ENCODE measurements around the gene RNF4. TPM values are rescaled to one million over a fixed set of nuclear protein-coding genes. Genes with fewer than 3 reads are reported as not detected.
"Not testable (repeated sequence)": the region's sequence is repeated elsewhere in the genome, so short reads cannot be mapped to it uniquely, and the experiment has no call there.

RNF4 gene
- total RNA-seq, 1 donor from 2014 or later = 93.7 TPM

DNA sequence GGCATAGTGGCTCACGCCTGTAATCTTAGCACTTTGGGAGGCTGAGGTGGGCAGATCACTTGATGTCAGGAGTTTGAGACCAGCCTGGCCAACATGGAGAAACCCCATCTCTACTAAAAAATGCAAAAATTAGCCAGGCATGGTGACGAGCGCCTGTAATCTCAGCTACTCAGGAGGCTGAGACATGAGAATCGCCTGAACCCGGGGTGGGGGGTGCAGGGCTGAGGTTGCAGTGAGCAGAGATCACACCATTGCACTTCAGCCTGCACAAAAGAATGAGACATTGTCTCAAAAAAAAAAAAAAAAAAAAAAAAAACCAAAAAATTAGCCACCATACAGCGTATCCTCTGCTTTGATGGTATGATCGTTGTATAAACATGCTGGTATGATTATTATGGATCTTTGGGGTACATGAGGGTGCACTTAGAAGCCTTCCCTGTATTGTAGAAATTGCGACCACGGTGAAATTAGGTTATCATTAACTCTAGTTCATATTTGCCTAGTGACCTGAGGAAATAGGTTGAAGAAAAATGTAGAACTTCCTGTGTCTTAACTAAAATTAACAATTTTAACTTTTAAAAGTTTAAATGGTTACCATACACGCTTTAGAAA lies 74.8 kb downstream of the RNF4 start:
- peaks cover 12% of the 10 kb centered on the region for H3K36me3 Mint-ChIP-seq (ENCODE audit: low read depth)
- intact Hi-C loops (cut with micrococcal nuclease); H3K27me3 Mint-ChIP-seq (ENCODE audit: insufficient read depth); H3K4me3 Mint-ChIP-seq; DNase-seq (ENCODE audit: low spot score); H3K27ac Mint-ChIP-seq; H3K9me3 Mint-ChIP-seq; H3K4me1 Mint-ChIP-seq (ENCODE audit: low read depth): not testable (repeated sequence)

DNA sequence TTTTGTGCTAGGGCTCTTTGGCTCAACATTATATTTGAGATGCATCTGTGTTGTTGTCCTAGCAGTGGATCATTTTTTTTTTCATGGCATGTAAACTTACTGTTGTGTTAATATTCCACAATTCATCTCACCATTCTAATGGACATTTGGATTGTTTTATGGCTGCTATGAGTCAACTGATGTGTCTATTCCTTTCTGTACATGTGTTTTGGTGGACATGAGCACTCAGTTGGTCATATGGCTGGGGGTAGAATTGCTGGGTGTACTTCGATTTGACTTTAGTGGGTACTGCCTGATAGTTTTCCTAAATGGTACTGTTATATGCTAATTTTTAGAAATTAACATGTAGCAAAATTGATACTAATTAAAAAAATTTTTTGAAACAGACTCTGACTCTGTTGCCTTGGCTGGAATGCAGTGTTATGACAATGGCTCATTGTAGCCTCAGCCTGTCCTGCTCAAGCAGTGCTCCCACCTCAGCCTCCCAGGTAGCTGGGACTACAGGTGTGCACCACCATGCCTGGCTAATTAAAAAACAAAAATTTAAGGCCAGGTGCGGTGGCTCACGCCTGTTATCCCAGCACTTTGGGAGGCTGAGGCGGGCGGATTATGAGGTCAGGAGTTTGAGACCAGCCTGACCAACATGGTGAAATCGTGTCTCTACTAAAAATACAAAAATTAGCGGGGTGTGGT lies 76.6 kb downstream of the RNF4 start:
- H3K36me3 Mint-ChIP-seq (ENCODE audit: low read depth) = peaks cover 10% of the 10 kb centered on the region
- no peak overlapping the region for H3K27ac Mint-ChIP-seq
- intact Hi-C loops (cut with micrococcal nuclease) = no loop called here
- no peak for DNase-seq (ENCODE audit: low spot score)
- H3K27me3 Mint-ChIP-seq (ENCODE audit: insufficient read depth) = no peaks in the 10 kb centered on the region
- H3K9me3 Mint-ChIP-seq = no peaks in the 10 kb centered on the region
- peaks cover 4% of the 10 kb centered on the region for H3K4me1 Mint-ChIP-seq (ENCODE audit: low read depth)
- no peak overlapping the region for H3K4me3 Mint-ChIP-seq

DNA sequence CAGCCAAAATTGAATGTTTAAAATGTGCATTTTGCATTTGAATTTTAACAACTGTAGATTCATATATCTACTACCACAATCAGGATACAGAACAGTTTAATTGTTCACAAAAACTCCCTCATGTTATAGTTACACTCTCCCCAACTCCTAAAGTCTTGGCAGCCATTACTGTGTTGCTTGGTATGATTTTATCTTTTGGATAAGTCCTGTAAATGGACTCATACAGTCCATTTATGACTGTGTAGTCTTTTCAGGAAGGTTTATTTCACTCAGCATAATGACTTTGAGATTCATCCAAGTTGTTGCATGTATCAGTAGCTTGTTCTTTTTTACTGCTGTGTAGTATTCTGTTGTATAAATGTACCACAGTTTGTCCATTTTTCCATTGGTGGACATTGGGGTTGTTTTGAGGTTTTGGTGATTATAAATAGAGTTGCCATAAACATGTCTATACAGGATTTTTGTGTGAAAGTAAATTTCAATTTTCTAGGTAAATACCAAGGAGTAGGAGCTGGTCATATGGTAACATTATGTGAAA lies 77.4 kb downstream of the RNF4 start:
- DNase-seq (ENCODE audit: low spot score) = no peak
- H3K4me1 Mint-ChIP-seq (ENCODE audit: low read depth) = peaks cover 8% of the 10 kb centered on the region
- intact Hi-C loops (cut with micrococcal nuclease) = no loop called here
- no peak overlapping the region for H3K4me3 Mint-ChIP-seq
- H3K27me3 Mint-ChIP-seq (ENCODE audit: insufficient read depth) = no peaks in the 10 kb centered on the region
- H3K9me3 Mint-ChIP-seq = no peaks in the 10 kb centered on the region
- peaks cover 11% of the 10 kb centered on the region for H3K36me3 Mint-ChIP-seq (ENCODE audit: low read depth)
- no peak overlapping the region for H3K27ac Mint-ChIP-seq

DNA sequence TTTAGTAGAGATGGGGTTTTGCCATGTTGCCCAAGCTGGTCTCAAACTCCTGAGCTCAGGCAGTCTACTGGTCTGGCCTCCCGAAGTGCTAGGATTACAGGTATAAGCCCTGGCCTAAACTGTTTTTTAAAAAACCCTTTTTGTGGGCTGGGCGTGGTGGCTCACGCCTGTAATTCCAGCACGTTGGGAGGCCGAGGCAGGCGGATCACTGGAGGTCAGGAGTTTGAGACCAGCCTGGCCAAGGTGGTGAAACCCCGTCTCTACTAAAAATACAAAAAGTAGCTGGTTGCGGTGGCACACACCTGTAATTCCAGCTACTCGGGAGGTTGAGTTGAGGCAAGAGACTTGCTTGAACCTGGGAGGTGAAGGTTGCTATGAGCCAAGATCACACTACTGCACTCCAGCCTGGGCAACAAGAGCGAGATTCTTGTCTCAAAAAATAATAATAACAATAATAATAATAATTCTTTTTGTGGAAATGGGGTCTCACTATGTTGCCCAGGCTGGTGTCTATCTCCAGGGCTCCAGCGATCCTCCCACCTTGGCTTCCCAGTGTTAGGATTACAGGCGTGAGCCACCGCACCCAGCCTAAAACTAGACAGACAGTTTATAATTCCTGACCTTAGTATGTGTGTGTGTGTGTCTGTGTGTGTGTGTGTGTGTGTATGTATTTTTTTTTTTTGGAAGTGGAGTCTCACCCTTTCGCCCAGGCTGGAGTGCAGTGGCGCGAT lies 78.2 kb downstream of the RNF4 start:
- H3K27ac Mint-ChIP-seq; H3K9me3 Mint-ChIP-seq; H3K4me1 Mint-ChIP-seq (ENCODE audit: low read depth); H3K4me3 Mint-ChIP-seq; H3K27me3 Mint-ChIP-seq (ENCODE audit: insufficient read depth); DNase-seq (ENCODE audit: low spot score); intact Hi-C loops (cut with micrococcal nuclease): not testable (repeated sequence)
- H3K36me3 Mint-ChIP-seq (ENCODE audit: low read depth) = peaks cover 12% of the 10 kb centered on the region

DNA sequence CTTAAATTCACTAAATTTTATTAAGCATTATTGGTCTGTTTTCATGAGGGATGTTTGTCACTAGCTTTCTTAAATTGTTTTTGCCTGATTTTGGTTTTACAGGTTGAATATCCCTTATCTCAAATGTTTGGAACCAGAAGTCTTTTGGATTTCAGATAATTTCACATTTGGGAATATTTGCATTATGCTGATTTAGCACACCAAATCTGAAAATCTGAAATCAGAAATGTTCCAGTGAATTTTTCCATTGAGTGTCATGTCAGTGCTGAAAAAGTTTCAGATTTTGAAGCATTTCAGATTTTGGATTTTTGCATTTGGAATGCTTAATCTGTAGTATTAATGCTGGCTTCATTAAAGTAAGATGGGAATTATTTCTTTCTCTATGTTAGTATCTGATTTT lies 82.2 kb downstream of the RNF4 start:
- H3K4me1 Mint-ChIP-seq (ENCODE audit: low read depth) = peaks cover 15% of the 10 kb centered on the region
- peaks cover 6% of the 10 kb centered on the region for H3K36me3 Mint-ChIP-seq (ENCODE audit: low read depth)
- H3K9me3 Mint-ChIP-seq = no peaks in the 10 kb centered on the region
- no peak overlapping the region for H3K27ac Mint-ChIP-seq
- H3K4me3 Mint-ChIP-seq = no peak overlapping the region
- intact Hi-C loops (cut with micrococcal nuclease) = no loop called here
- DNase-seq (ENCODE audit: low spot score) = no peak
- no peaks in the 10 kb centered on the region for H3K27me3 Mint-ChIP-seq (ENCODE audit: insufficient read depth)

DNA sequence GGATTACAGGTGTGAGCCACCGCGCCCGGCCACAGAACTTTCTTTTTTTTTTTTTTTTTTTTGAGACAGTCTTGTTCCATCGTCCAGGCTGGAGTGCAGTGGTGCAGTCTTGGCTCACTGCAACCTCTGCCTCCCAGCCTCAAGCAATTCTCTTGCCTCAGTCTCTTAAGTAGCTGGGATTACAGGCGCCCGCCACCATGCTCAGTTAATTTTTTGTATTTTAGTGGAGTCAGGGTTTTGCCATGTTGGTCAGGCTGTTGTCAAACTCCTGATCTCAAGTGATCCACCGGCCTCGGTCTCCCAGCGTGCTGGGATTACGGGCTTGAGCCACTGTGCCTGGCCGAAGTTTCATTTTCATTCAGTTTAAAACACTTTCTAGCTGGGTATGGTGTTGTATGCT lies 83.9 kb downstream of the RNF4 start:
- Mint-ChIP-seq H3K4me3 (no peak overlapping the region), H3K4me1 (ENCODE audit: low read depth) (peaks cover 11% of the 10 kb centered on the region), H3K27ac (no peak overlapping the region), H3K36me3 (ENCODE audit: low read depth) (peaks cover 2% of the 10 kb centered on the region), H3K9me3 (no peaks in the 10 kb centered on the region), H3K27me3 (ENCODE audit: insufficient read depth) (no peaks in the 10 kb centered on the region)
- intact Hi-C loops (cut with micrococcal nuclease) = no loop called here
- no peak for DNase-seq (ENCODE audit: low spot score)

DNA sequence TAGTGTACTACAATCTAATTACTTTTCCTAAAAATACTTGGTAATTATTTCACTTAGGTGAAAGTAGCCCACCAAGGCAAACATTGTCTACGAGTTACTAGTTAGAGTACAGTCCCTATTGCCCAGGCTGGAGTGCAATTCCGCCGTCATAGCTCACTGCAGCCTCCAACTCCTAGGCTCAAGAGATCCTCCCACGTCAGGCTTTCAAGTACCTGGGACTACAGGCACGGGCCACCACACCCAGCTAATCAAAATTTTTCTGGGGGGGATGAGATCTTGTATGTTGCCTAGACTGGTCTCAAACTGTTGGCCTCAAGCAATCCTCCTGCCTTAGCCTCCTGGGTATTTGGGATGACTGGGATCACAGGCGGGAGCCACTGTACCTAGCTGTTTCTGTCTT lies 89.4 kb downstream of the RNF4 start:
- H3K4me1 Mint-ChIP-seq (ENCODE audit: low read depth) = peaks cover 12% of the 10 kb centered on the region

DNA sequence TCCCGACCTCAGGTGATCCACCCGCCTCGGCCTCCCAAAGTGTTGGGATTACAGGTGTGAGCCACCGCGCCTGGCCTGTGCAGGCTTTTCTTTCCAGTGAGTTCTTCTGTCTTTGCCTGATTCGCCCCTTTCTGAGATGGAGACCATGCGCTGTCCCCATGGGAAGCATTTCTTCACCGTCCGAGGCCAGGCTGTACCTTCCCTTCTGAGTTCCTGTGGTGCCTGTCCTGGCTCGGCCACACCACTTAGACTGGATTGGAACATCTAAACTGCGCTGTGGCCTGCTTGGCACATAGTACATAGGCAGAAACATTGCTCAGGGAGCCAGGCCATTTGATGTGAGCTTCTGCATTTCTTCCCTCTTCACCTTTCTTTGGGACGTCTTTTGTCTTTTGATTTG lies 91.3 kb downstream of the RNF4 start:
- DNase-seq (ENCODE audit: low spot score) = no peak
- H3K4me1 Mint-ChIP-seq (ENCODE audit: low read depth) = peaks cover 11% of the 10 kb centered on the region
- no peaks in the 10 kb centered on the region for H3K9me3 Mint-ChIP-seq
- H3K27me3 Mint-ChIP-seq (ENCODE audit: insufficient read depth) = no peaks in the 10 kb centered on the region
- intact Hi-C loops (cut with micrococcal nuclease) = no loop called here
- peaks cover 12% of the 10 kb centered on the region for H3K36me3 Mint-ChIP-seq (ENCODE audit: low read depth)
- H3K4me3 Mint-ChIP-seq = no peak overlapping the region
- H3K27ac Mint-ChIP-seq = no peak overlapping the region

More for the DNA sequence above, 89.4 kb downstream of the RNF4 start:
- peaks cover 9% of the 10 kb centered on the region for H3K36me3 Mint-ChIP-seq (ENCODE audit: low read depth)
- no peaks in the 10 kb centered on the region for H3K9me3 Mint-ChIP-seq
- no peak overlapping the region for H3K27ac Mint-ChIP-seq
- intact Hi-C loops (cut with micrococcal nuclease) = no loop called here
- DNase-seq (ENCODE audit: low spot score) = no peak
- no peaks in the 10 kb centered on the region for H3K27me3 Mint-ChIP-seq (ENCODE audit: insufficient read depth)
- H3K4me3 Mint-ChIP-seq = no peak overlapping the region

Other genes starting within 250 kb of the RNF4 start
- 19.2 and 19.9 TPM in 2 replicates for gene HAUS3, start 227.0 kb upstream of the RNF4 start, total RNA-seq
- 2.1 and 3.5 TPM in 2 replicates for gene POLN, start 227.0 kb upstream of the RNF4 start, total RNA-seq
- gene MXD4, start 207.0 kb upstream of the RNF4 start, total RNA-seq = 7.9 and 10.1 TPM in 2 replicates
- gene ZFYVE28, start 50.5 kb upstream of the RNF4 start, total RNA-seq = 4.6 and 5.1 TPM in 2 replicates
- not detected in 2 replicates for gene CFAP99, start 50.2 kb upstream of the RNF4 start, total RNA-seq
- gene FAM193A, start 67.5 kb downstream of the RNF4 start, total RNA-seq = 30.4 and 32.2 TPM in 2 replicates

Data from activated T-helper 1 cell treated with anti-CD3 and anti-CD28 coated beads, Interleukin-12 subunit alpha, Interleukin-12 subunit beta, Interleukin-2, Interleukin-4 antibody, amounts not matched to agents 30 ng/mL and 10 ng/mL and 1 ng/mL, durations not matched to agents 14 hours and 24 hours and 36 hours (primary cell).